Islet precursor cell (in vitro differentiated cells): ENCODE data around the gene ZBTB42.
A peak's percentile ranks its signal among the peaks of the same experiment; 100 is the strongest.

ENCODE experiments used
- DNase-seq: peaks from one replicate; pipeline ENCODE4 v3.0.0-alpha.2; 2018

The ZBTB42 gene

DNA sequence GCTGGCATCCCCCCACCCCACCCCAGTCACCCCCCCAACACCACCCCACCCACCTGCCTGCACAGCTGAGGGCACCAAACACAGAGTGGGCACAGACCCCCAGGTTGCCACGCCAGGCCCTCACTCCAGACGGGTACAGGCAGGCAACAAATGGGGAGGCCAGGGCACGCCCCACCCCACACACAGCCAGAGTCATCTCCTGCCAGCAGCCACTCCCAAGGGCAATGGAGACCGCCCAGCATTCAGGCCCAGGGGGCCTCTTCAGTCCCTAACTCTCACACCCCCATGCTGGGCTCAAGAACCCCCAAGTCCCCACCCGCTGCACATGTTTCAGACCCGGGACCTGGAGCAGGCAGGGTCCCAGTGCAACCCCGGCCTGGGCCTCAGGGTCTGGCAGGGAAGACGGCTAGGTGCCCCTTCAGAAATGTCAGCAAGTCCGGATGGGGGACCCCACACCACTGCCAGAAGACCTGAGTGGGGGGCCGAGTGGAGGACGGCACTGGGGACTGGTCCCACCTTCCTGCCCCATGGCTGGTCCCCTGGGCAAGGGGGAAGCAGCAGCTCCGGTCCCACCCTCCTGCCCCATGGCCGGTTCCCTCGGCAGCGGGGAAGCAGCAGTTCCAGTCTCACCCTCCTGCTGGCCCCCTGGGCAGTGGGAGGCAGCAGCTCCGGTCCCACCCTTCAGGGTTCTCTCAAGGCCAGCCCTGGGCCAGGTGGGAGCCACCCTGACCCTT is 17.2 kb upstream of the ZBTB42 start:
- no peak for DNase-seq

DNA sequence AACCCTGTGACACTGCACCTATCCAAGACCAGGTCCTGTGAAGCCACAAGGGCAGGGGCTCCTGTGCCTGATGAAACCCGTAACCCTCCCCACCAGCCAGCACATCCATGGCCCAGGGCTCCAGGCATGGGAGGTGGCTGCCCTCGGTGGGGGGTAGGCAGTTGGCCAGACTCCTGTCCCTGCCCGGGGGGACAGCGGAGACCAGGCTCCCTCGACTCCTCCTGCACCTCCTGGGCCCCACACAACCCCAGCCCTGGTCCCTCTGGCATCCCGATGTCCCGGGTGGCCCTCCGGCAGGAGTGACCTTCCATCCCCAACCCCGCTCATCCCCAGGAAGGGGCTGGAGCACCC is 16.7 kb upstream of the ZBTB42 start:
- no peak for DNase-seq

DNA sequence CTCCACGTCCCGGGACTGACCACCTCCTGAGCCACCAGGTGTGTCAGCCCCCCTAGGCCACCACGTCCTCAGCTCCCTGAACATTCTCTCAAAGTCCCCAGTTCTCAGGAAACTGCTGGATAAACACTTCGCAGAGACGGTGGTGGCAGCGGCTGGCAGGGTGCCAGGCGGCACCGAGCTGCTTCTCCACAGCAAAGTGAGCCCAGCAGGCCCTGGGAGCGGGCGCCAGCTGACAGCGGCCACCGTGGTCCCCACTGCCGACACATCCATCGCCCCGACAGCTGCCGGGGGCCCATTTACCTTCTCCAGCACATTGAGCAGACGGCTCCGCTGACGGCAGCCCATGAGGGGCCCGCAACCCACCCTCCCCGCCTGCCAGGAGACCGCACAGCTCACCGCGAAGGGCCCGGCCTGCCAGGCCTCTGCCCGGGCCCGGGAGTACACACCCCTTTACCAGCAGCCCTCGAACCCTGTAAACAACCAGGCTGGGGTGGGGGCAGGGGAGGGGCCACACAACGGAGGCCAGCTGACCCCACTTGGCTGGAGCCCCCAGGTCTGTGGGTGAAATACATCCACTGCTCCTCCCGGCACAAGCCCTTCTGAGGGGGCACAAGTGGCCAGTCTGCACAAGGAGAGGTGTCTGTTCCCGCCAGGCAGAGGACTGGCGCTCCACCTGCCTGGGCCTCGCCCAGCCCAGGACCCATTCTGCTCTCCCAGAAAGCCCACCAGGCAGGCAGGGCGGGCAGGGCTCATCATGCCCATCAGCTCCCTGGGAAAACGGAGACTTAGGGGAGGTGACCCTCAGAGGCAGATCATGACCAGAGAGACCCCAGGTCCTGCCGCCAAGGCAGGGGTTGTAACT is 15.8 kb upstream of the ZBTB42 start:
- DNase-seq, result no peak

DNA sequence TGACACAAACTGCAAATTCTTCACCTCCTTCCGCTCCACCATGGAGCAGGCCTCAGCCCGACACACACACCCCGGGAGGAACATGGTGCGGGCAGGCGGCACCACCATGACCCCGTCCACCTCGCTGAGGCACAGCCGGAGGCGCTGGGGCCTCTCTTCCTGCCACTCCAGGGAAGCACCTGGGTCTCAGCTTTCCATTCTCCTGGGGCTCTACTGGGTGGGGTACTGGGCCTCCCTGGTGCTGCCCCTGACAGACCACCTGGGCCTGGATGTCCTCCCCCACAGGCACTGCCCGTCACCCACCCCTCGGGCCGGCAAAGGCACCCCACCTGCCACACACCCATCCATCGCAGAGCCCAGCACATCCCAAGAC is 15.2 kb upstream of the ZBTB42 start:
- no peak for DNase-seq

DNA sequence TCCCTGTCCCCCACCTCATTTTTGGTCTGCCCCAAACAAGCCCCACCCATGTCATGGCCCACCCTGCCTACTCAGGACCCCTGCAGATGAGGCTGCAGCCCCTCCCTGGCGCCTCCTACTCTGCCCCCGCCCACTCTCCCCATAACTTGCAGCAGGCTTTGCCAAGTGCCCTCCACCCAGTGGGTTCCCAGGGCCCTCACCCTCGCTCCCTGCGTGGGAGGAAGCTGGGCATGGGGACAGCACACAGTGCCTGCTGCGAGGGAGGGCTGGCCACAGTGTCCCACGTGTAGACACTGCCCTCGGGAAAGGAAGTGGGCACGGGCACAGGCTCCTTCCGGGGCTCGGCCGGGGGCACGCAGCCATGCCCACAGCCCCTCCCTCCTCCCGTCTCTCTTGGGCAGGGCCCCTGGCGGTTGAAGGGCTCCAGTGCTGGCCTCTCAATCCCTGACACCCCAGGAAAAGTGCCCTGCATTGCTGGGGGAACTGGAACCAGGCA is 14.8 kb upstream of the ZBTB42 start:
- DNase-seq, result no peak

DNA sequence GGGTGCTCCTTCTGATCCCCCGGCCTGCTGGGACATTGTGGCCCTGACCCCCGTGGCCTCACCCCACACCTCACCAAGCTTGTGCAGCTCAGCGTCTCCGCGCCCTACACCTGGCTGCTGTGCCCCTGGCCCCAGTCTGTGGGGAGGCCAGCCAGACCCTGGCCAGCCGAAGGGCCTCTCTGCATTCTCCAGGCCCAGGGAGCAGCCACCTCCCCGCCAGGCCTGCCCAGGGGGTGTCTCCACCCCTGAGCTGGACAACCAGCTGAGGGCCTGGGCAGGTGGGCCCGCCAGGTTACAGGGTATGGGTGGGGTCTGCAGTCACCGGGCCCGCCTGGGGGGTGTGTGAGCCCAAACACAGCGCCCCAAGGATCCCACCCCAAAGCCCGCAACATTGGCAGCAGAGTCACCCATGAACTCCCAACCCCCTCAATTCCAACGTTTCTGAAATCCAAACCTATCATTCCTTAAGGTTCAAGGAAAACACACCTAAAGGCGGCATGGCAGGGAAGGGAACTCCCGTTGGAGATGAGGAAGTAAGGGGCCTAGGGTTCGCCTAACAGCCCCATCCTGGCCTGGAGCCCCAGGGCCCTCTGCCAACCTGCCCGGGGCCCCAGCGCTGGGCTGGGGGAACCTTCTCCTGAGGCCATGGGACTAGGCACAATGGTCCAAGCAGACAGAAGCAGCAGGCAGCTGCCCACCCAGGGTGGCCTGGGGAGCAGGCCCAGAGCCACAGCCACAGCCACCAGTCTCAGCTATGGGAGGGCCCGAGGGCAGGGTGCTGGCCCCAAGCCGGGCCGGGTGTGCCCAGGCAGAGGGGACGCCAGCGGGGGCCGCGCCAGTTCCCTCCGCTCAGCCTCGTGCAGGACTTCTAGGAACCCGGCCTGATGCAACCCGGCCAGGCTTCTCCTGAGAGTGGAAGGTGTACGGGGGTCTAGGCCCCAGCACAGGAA is 13.9 kb upstream of the ZBTB42 start:
- no peak for DNase-seq

DNA sequence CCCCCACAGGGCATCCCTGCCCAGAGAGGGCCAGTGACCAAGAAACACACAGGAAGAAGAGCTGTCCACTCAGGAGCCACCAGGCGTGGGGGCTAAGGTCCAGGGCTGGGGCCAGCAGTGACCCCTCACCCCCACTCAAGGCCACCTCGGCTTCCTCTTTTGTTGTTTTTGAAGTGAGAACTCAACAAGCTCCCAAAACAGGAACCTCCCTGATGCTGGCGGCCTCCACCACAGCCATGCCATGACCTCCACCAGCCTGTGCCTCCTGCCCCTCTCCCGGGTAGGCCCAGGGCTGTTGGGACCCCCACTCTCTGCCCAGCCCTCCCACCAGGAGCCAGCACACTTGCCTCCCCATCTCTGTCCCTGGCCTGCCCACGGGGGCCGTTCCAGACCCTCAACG is 13.2 kb upstream of the ZBTB42 start:
- DNase-seq, result no peak

DNA sequence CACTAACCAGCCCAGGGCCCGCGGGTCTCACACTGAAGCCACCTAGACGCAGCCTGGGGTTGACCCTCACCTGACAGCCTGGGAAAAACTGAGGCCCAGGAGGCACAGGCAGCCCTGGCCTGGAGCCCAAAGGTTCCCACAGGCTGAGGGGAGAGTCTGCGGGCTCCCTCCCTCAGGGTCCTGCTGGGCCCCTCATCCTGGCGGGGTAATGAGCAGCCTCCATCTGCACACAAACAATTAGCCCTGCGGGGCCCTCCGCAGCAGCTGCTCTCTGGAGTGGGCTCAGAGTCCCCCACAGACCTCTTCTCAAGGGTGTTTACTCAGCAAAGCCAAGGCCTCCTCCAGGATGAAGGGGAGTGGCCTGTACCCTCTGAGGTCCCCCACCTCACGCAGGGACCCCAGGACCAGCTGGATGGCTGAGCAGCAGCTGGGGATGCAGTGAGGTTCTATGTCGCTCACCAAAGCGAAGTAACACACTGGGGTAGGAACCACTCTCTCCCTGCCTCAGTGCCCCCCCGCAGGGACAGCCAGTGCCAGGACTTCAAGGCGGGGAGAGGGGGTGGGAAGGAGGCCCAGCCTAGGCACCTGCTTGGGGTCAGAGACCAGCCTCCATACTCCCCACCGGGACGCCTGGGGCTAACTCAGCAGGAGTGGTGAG is 12.6 kb upstream of the ZBTB42 start:
- DNase-seq, result no peak

DNA sequence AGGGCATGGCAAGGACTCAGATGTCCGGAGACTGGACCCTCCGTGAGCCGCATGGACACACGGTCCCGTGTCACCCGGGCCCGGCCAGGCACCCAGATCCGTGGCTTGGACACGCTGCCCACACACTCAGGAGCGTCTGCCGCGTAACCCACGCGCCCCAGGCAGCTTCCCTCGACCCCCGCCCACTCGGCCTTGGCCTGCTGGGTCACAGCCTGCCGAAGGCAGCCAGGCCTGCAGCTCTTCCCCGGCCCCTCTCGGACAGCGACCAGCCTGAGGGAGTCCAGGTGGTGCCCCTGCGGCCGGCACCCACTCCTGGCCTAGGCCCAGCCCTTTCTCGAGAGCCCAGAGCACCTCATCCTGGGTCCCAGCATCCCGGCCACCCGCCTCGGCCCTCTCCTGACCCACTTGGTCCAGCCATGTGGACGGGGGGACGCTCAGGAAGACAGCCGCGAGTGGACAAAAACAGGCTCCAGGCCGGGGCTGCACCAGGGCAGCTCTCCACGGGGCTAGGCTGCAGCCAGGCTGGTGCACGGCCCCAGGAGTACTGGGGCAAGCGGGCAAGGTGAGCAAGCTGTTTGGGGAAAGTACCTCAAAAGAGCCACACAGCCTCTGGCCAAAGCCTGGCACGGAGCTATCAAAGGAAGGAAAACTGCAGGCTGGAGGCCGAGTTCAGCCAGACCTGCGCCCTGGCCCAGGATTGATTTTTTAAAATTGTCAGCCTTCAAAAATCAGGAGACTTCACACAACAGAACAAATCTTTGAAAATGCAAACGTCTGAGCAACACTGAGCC is 11.8 kb upstream of the ZBTB42 start:
- no peak for DNase-seq

DNA sequence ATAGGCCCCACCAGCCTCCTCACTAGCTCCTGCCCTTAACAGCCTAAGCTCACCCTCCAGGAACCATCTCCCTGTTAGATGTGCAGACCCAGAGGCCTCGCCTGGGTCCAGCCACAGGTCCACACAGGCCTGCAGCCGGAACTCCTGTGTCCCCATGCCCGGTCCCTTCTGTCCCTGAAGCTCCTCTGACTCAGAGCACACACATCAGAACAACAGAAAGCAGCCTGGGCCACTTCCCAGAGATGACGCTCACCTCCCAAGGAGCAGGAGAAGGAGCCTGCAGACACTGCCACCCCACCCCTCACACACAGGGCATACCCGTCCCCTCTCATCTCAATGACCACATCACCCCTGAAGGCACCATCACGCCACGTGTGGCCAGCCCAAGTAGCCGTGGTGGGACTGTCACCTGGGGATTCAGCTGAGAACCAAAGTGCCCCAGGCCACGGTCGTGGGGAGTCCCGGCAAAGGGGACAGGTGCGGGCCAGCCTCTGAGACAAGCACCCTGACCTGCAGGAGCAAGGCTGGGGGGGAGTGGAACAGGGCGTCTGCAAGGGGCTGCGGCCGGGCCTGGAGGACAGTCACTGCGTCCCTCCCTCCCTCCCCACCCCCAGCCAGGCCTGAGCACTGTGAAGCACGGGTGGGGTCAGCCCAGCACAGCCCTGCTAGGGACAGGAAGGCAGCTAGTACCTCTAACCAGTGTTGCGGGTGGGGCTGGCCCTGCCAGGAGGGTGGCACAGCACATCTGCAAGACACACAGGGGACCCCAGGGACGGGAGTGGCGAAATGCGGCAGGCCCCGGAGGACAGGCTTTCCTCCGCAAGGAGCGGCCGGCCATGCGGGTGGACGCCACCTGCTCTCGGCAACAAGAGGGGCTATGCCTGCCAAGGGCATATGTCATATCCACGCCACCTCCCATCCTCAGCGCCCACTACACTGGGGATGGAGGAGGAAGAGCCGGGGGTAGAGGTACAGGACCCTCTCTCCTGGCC is 10.9 kb upstream of the ZBTB42 start:
- no peak for DNase-seq

DNA sequence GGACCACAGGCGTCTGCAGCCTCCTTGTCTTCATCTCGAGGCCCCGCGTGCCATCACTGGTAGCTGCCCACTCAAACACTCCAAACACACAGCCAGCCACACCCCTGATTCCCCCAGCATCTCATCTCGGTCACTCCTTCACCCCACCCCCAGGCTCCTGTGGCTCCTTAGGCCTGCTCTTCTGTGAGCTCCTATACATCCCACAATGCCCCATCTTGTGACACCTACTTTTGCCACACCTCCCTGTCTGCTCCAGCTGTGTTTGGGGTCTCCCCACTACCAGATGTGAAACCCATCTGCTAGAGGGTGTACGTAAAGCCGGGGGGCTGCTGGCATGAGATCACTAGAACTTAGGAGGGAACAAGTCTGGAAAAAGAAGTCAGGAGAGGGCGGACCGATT is 9.5 kb upstream of the ZBTB42 start:
- DNase-seq, result no peak

DNA sequence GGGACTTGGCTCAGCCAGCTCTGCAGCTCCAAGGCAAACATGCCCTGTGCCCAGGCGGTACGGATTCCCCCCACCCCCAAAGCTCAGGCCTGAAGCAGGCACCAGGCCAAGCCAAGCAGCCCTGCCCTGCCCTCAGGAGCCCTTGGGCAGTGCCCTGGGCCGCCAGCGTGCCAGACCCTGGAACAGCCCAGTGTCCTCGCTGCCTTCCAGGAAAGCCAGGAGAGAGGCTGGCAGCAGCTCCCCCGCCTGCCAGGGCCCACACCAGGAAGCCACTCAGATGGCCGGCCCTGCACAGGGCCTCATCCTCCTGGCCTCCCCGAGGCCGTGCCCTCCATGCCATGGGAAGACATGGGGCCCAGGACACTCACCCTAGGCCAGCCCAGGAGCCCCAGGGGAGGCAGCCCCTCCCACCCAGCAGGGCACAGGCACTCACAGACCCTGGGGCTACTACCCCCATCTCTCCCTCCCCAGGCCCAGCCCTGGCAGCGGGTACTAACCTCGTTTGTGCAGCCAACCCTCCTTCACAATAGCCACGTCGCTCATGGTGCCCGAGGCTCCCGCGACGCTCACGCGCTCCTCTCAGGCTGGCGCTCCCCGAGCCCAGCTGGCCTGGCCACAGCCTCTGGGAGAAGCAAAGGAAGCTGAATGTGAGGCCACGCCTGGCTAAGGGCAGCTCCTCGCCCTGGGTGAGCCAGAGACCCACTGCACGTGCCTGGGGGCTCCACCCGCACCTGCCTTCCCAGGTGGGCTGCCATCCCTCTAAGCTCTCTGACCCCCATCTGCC is 8.6 kb upstream of the ZBTB42 start:
- no peak for DNase-seq

DNA sequence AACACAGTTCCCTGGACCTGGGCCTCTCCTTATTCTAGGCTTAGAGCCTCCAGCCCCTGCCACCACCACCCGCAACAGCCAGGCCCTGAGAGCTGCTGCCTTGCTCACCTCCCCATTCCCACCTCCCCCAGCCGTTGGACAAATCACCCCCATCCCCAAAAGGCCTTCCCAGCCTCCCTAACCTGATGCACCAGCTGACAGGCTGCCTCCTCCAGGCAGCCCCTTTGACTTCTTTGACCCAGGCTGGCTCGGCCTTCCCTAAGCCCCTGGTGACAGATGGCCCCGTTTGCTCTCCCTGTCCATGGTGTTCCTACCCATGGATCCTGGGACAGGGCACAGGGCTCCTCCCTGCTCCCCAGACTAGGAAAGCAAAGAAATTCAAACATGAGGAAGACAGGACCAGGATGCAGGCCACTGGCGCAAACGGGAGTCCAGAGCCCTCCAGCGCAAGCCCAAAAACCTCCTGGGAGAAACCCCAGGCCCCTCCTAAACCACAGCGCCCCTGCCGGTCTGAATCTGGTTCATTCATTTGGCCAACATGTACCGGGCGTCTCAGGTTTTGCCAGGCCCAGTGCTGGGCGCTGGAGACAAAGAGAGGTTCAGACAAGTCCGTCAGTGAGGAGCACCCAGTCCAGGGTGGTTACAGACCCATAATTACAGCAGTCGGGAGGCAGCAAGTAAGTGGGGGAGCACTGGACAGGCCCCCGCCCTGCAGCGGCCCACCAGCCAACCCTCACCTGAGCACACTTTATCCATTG is 7.8 kb upstream of the ZBTB42 start:
- no peak for DNase-seq

DNA sequence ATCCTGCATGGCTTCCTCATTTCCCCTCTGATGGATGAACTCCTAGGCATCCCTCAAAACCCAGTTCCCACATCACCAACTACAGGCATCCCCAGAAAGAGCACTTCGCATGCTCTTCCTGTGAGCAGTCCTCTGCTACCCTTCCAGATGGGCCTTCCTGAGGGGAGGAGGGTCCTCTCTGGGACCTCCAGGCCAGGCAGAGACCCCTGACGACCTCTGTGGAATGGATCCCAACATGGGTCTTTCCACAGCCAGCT is 7.3 kb upstream of the ZBTB42 start:
- no peak for DNase-seq

DNA sequence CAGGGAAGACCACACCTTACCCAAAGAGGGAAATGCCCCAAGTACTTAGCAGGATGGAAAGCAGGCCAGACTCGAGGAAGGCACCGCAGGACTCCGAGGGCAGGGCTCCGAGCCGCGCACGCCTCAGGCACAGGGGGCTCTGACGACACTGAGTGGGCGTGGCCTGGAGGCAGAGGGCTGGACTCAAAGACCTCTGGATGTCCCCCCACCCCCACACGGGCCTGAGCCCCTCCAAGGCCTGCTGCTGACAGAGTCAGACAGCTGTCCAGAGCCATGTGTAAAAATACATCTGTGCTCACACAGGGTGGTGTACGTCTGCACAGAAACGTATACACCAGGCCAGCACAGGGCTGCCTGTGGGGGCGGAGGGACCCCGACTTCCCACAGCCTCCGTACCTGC is 6.8 kb upstream of the ZBTB42 start:
- DNase-seq, result peak; percentile 82

DNA sequence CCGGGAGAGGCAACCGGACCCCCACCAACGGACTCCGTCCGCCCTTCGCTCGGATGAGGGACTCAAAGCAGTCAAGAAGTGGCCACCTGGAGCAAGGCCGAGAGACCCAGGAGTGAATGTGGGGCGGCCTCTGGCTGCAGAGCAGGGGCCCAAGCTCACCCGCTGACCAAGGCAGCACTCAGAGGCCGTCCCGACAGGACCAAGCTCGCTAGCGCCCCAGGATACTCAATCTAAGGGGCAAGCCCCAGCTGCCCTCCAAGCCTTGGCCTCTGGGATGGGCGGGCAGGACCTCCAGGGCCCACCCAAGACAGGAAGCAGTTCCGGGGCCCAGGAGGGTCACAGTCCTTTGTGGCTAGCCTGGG is 6.3 kb upstream of the ZBTB42 start:
- peak; percentile 68 for DNase-seq

DNA sequence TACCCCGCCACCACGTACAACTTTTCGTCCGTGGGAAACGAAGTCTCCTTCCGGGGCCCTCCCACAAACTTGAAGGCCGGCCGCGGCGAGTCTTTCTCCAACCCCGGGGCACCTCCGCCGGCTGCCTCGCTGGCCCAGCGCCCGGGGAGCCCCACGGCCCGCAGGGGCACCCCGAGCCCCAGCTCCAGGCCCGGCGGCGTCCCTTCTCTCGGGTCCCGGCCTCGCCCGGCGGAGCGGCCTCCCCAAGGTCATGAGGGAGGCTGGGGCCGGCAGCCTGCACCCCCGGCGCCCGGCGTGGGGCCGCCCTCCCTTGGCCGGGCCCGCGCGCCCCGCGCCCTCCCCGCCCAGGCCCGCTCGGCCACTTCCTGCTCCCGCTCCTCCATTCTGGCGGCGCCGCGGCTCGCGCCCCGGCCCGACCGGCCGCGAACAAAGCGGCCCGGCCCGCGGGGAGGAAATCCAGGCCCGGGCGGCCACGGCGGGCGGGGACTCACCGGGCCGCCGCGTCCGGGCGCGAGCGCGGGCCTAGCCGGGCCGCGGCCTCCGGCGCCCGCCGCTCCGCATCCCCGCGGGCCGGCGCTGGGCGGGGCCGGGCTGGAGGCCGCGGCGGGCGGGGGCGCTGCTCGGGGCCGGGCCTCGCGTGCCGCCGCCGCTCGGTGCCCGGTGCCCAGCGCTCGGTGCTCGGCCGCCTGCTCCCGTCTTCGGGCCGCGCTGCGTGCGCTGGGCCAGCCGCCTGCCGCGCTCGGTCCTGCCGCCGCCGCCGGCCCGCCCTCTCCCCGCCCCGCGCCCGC is 5.7 kb upstream of the ZBTB42 start, which contains the start of gene AKT1:
Gene AKT1, minus strand, starts transcription at position 756 of the 788 bp plus-strand sequence. CDS start 3,105 bp downstream, outside the sequence.
- no peak for DNase-seq
